ENCODE data around the gene SAMD10.
"Not testable (repeated sequence)": the region's sequence is repeated elsewhere in the genome, so short reads cannot be mapped to it uniquely, and the experiment has no call there.

The SAMD10 gene

DNA sequence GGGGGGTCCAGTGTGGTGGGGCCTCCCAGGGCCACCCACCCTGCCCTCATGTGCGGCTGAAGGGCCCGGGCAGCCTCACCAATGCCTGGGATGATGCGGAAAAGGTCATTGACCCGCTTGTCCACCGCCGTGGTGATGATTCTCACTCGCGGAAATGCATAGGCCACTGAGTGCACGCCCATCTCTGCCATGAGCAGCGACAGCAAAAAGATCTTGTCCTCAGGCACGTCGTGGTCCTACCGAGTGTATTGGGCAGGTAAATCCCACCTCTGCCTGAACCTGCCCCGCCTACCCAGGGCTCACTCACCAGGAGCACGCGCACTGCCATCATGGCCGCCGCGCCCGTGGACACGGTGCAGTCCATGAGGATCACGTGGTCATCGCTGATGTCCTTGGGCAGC is 39.4 kb downstream of the SAMD10 start:
- DNase-seq, result no peak

DNA sequence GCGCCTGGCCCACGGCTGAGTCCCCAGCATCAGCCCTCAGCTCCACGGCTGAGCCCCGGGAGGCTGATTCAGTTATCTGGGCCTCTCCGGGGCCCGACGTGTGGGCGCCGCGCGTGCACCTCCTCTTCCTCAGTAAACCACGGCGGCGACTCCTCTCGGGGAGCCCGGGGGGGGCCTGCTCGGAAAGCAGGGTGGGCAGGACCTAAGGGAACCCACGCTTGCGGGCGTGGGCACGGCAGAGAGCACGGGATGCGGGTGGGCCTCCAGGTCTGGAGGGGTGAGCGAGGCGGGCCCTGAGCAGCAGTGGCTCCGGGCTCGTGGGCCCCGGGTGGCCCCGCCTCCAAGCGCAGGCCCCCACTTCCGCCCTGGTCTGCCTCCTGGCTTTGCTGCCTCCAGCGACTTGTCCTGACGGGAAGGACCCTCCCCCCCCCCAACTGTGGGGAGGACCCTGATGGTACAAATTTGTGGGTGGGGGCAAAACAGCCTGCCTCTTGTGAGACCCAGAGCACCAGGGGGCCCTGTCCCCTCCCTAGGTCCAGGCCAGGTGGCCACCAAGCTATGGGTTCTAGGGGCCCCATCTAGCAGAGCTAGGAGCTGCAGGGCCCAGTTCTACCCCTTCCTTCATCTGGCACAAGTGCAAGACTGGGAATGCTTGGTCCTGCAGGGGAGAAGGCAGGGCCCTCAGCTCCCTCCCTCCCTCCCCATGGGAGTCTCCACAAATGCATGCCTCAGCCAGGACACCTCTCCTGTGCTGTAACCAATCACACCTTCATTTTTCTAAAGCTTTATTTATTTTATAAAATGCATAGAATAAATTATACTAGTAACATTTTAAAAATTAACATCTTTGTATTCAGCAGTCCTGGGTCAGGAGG is 40.1 kb downstream of the SAMD10 start:
- DNase-seq, result no peak

GRCh38 chr20:63937596-63937995 is 41.8 kb downstream of the SAMD10 start:
- DNase-seq, result no peak

DNA sequence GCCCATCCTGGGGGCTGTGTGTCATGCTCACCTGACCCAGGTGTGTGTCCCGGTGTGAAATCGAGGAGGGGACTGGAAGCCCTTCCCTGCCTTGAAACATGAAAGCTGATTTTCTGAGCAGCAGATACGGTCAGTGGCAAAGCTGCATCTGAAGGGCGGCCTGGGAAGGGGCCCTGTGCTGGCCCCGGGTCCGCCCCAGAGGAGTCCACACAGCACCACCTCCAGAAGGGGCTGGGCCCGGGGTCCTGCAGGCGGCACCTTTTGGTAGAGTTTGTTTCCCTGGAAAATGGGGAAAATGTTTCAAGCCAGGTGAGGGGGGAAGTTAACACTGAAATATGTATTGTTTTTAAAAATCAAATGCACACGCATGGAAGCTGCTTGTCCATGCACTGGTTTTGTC is 44.0 kb downstream of the SAMD10 start:
- no peak for DNase-seq

DNA sequence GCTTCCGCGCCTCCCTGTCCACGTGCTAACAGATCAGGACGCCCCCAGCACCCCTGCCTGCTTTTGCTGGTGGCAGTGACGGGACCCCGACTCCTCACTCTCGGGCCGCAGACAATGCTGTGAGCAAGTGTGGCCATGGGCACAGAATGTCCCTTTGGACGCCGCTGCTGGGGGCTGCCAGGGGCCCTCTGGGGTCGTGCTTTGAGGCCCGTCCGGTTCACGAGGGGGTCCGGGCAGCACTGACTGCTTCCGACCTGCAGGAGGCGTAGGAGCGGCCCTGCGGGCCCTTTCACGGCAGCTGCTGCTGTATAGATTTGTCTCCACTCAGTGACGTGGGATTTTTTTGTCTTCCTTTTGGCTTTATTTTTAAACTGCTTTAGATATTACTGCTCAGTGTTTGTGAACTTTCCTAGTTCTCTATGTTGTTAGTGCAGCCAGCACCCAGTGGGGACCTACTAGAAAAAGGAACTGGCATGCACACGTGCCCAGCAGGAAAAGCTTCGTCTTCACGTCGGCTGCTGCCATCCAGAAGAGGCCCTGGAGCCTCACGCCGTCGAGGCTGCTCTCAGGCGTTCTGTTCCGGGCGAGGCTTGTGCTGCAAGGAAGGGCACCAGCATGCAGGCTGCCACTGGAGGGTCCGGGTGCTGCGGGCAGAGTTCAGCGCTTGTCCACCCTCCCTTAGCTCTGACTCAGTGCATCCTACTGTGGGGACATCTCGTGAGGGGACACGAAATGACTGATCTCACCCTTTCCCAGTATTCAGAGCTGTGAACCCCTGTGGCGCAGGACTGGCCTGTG is 45.0 kb downstream of the SAMD10 start:
- DNase-seq, result no peak

- no peak for DNase-seq
These were observed 45.8 kb downstream of the SAMD10 start for GRCh38 chr20:63933646-63934045.

GRCh38 chr20:63932606-63933160 is 46.8 kb downstream of the SAMD10 start:
- no peak for DNase-seq

- no peak for DNase-seq
These were observed 47.7 kb downstream of the SAMD10 start for GRCh38 chr20:63931735-63932134.

- DNase-seq, result no peak
These were observed 48.4 kb downstream of the SAMD10 start for GRCh38 chr20:63930971-63931553.

GRCh38 chr20:63929473-63929883 is 50.0 kb downstream of the SAMD10 start:
- DNase-seq, result not testable (repeated sequence)

- DNase-seq, result no peak
These were observed 50.4 kb downstream of the SAMD10 start for GRCh38 chr20:63929071-63929470.

GRCh38 chr20:63926298-63926697 is 53.1 kb downstream of the SAMD10 start:
- no peak for DNase-seq

DNA sequence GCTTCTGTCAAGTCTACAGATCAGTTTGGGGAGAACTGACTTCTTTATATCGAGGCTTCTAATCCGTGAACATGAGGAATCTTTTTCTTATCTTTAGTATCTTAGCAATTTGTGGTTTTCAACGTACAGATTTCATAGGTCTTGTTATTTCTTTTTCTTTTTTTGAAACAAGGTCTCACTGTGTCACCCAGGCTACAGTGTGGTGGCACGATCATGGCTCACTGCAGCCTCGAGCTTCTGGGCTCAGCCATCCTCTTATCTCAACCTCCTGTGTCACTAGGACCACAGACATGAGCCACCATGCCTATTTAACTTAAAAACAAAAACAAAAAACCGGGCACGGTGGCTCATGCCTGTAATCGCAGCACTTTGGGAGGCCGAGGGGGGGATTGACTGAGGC is 55.2 kb downstream of the SAMD10 start:
- no peak for DNase-seq
